ENCODE measurements around the gene TSPAN10. TPM values are rescaled to one million over a fixed set of nuclear protein-coding genes. Genes with fewer than 3 reads are reported as not detected.
A peak's percentile ranks its signal among the peaks of the same experiment; 100 is the strongest.

Gene TSPAN10
- total RNA-seq, 1 donor from 2014 or later: 0.24 TPM

DNA sequence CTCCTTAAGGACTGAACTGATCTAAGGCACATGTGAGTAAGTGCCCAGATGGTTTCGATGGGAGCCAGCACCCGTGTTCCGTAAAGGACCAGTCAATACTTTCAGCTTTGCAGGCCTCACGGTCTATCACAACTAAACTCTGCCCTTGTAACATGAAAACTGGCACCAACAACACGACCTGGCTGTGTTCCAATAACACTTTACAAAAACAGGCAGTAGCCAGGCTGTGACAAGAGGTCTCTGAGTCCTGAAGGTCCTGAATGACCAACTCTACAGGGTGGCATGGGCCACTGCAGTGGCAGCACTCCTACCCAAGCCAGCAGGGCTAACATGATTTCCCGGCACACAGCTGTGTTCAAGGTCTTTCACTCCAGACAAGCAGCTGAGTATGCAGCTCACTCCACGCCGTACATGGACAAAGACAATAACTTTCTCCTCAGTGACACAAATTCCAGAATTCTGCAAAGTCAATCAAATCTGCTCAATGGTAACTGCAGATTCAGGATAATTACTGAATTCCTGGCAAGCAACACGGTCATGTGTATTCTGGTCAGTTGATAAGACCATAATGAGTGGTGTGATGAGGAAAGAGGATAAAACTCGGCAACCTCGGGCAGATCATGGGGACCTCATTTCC is 15.4 kb upstream of the TSPAN10 start:
- no peak for DNase-seq
- peak; percentile 74 for ATAC-seq (ENCODE audit: poor library complexity)
- intact Hi-C loops (cut with DNase I): no loop called here

DNA sequence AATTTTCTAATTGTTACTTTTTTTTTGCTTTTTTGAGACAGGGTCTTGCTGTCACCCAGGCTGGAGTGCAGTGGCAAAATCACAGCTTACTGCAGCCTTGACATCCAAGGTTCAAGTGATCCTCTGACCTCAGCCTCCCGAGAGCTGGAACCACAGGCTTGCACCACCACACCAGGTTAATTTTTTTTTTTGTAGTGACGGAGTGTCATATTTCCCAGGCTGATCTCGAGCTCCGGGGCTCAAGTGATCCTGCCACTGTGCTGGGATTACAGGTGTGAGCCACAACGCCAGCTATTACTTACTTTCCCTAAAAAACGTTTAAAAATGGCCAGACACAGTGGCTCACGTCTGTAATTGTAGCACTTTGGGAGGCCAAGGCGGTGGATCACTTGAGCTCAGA is 6.7 kb upstream of the TSPAN10 start:
- ATAC-seq (ENCODE audit: poor library complexity) (no peak), DNase-seq (no peak)
- intact Hi-C loops (cut with DNase I): no loop called here

DNA sequence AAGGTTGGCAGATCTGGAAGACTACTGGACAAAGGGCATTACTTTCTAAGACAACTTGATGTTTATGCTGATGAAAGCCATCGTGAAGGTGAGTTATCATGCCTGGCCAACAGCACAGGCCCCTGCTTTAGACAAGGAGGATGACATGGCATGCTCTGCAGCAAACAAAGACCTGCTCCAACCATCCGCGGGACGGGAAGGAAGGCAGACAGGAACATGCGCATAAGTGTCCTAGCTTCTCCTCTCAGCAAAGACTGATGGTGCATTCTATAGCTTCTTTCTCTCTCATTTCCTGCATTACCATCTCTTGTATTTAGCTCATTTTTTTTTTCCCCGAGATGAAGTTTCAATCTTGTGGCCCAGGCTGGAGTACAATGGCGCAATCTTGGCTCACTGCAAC is 5.5 kb upstream of the TSPAN10 start:
- ATAC-seq (ENCODE audit: poor library complexity) (no peak), DNase-seq (no peak)
- intact Hi-C loops (cut with DNase I): no loop called here

DNA sequence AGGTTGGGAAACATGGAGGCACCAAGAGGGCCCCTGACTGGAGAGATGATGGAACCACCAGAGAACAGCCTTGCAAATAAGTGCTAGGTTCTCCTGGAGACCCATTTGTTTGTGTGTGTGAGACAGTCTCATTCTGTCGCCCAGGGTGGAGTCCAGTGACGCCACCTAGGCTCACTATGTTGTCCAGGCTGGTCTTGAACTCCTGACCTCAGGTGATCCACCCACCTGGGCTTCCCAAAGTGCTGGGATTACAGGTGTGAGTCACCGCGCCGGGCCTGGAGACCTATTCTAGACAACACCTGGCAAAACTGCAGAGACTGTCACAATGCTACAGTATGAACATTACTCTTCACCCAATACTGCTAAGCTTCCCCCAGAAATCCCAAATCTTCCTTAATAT is 1.6 kb upstream of the TSPAN10 start:
- intact Hi-C loops (cut with DNase I): no loop called here
- ATAC-seq (ENCODE audit: poor library complexity) (no peak), DNase-seq (no peak)

DNA sequence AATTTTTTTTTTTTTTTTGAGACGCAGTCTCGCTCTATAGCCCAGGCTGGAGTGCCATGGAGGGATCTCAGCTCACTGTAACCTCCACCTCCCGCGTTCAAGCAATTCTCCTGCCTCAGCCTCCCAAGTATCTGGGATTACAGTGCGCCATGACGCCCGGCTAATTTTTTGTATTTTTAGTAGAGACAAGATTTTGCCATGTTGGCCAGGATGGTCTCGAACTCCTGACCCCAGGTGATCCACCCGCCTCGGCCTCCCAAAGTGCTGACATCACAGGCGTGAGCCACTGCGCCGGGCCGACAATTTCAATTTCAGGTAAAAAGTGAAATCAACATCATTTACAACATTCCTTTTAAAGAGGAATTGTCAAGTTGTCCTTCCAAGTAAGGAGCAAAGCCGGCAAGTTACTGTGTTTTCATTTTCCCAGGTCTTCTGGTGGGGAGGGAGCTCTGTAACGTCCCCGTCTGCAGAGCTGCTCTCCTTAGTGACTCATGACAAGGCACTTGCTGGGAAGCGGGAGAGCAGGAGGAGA is 957 bp upstream of the TSPAN10 start:
- intact Hi-C loops (cut with DNase I): no loop called here
- ATAC-seq (ENCODE audit: poor library complexity) (peak; percentile 42), DNase-seq (no peak)

DNA sequence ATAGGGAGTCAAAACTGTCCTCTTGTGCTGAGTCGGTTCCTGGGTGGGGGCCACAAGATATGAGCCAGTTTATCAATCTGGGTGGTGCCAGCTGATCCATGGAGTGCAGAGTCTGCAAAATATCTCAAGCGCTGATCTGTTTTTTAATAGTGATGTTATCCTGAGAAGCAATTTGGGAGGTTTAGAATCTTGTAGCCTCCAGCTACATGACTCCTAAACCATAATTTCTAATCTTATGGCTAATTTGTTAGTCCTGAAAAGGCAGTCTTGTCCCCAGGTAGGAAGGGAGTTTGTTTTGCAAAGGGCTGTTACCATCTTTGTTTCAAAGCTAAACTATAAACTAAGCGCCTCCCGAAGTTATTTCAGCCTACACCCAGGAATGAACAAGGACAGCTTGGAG is 1.7 kb downstream of the TSPAN10 start:
- ATAC-seq (ENCODE audit: poor library complexity) (no peak), DNase-seq (no peak)
- intact Hi-C loops (cut with DNase I): no loop called here

DNA sequence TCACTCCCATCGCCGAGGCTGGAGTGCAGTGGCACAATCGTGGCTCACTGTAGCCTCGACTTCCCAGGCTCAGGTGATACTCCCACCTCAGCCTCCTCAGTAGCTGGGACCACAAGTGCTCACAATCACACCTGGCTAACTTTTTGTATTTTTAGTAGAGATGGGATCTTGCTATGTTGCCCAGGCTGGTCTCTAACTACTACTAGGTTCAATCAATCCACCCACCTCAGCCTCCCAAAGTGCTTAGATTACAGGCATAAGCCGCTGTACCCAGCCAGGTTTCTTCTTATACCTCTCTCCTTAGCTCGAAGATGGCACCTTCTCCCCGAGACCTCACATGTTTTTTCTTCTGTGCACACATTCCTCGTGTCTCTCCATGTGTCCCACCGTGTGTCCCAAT is 3.0 kb downstream of the TSPAN10 start:
- intact Hi-C loops (cut with DNase I): no loop called here
- no peak for DNase-seq
- no peak for ATAC-seq (ENCODE audit: poor library complexity)

DNA sequence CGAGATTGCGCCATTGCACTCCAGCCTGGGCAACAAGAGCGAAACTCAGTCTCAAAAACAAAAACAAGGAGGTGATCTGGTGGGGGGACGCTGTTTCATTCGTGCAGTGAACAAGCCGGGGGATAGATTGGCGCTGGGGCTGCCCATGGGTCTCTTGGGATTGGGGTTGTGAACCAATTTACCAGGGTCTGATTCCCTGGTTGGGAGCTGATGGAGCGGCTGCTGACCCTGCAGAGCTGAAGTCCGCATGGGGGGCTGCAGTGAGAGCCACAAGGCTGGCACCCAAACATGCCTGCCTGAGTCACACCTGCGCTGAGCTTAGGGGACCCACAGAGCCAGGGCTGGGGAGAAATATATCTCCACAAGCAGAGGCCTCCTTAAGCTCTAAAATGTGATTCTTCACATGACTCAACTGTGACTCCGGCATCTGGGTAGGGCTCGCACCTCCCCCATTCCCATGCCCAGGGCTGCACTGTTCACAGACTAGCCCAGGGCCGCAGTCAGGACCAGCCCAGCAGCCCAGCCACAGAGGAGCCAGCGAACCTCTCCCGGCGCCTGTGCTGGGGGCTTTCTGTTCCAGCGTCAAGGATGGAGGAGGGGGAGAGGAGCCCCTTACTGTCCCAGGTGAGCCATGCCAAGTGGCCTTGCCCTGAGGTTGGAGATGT is 5.0 kb downstream of the TSPAN10 start:
- ATAC-seq (ENCODE audit: poor library complexity) (no peak), DNase-seq (no peak)
- intact Hi-C loops (cut with DNase I): no loop called here

DNA sequence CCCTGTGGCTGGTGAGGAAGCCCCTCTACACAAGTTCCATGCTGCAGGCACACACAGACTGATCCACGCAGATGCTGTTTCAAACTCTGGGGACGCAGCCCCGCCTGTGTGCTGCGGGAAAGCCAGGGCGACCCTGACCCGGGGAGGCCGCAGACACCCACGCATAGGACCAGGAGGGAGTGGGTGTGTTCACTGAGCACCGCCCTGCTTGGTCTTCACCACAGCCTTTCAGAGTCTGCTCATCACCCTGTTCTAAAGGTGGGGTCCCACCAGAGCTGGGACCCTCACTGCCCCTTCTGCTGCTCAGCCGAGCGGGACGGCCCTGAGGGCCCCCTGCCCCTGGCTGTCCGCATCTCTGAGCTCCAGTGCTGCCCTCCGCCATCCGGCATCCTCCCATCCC is 7.5 kb downstream of the TSPAN10 start:
- ATAC-seq (ENCODE audit: poor library complexity) (no peak), DNase-seq (no peak)
- intact Hi-C loops (cut with DNase I): no loop called here

DNA sequence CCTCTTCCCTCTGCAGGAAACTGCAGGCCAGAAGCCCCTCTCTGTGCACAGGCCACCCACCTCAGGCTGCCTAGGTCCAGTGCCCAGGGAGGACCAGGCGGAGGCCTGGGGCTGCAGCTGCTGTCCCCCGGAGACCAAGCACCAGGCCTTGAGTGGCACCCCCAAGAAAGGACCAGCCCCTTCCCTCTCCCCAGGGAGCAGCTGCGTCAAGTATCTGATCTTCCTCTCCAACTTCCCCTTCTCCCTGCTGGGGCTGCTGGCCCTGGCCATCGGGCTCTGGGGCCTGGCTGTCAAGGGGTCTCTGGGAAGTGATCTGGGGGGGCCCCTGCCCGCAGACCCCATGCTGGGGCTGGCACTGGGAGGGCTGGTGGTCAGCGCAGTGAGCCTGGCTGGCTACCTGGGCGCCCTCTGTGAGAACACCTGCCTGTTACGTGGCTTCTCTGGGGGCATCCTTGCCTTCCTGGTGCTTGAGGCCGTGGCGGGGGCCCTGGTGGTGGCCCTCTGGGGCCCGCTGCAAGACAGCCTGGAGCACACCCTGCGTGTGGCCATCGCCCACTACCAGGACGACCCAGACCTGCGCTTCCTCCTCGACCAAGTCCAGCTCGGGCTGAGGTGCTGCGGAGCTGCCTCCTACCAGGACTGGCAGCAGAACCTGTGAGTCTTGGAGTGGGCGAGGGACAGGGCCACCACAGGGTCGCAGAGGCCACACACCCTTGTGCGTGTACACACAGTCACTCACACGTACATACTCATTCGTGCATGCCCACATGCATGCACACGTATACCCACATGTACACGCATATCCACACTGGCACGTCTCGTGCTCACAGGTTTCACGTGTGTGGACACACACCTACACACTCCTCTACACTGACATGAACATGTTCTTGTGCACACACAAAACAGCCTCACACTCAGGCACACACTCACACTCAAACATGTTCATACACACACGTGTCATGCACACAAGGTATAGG is 8.3 kb downstream of the TSPAN10 start:
- ATAC-seq (ENCODE audit: poor library complexity): no peak
- DNase-seq: no peak
- intact Hi-C loops (cut with DNase I): no loop called here

DNA sequence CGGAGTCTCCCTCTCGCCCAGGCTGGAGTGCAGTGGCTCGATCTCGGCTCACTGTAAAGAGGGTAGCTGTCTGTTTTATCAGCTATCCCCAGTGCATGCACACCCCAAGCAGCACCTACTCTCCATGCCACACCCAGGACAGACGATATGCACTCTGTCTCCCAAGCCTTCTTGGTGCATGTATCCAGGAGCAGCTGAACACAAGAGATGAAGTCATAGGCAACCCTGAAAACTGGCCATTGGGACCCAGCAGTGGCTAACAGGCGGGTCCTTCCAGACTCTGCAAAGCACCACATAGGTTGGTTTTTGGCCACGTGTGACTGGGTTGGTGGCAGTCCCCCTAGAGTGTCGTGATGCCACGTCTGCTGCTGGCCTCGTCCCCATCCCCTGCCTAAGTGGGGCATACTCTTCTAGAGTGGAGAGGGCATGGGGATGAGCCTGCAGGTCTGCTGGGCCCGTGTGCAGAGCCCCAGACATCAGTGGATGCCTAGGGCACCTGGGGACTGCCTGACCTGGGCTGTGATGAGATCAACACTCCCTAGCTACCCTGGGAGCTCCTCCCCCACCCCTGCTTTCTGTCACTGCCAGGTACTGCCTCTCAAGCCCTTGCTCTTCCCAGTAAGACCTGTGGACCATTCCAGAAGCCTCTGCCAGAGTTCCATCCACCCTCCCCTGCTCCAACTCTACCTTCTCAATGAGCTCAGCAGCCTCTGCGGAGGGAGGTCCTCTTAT is 10.0 kb downstream of the TSPAN10 start:
- ATAC-seq (ENCODE audit: poor library complexity) (no peak), DNase-seq (no peak)
- intact Hi-C loops (cut with DNase I): no loop called here

DNA sequence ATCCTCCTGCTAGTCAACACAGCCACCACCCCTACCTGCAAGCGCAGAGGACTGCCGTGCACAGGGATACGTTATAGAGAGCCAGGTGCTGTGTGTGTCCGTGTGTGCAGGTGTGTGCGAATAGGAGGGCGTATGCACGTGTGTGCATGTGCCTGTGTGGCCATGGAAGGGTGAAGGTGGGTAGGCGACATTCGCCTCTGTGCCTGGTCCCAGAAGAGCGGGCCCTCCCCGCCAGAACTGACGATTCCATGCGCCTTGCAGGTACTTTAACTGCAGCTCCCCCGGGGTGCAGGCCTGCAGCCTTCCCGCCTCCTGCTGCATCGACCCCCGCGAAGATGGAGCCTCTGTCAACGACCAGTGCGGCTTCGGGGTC is 10.6 kb downstream of the TSPAN10 start:
- DNase-seq (no peak), ATAC-seq (ENCODE audit: poor library complexity) (no peak)
- intact Hi-C loops (cut with DNase I): no loop called here

DNA sequence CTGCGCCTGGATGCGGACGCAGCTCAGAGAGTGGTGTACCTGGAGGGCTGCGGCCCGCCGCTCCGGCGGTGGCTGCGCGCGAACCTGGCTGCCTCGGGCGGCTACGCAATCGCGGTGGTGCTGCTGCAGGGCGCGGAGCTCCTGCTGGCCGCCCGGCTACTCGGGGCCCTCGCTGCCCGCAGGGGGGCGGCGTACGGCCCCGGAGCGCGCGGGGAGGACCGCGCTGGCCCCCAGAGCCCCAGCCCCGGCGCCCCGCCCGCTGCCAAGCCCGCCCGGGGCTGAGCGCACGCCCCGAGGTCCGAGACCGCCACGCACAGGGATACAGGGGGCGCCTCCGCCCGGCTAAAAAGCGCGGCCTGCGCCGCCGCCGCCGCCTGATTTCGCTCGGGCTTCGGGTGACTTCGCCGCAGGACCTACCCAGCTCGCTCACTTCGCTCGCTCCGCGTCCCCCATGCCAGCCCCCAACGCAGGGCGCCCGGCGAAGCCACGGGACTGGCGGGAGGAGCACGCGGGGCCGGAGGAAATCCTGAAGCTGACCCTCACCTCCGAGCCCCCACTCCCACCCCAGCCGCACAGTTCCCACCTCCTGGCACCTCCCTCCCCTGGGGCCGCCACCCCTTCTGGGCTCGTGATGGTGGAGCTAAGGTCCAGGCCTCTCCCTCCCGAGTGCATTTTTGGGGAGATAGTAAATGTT is 11.2 kb downstream of the TSPAN10 start:
- intact Hi-C loops (cut with DNase I): no loop called here
- DNase-seq (no peak), ATAC-seq (ENCODE audit: poor library complexity) (no peak)

DNA sequence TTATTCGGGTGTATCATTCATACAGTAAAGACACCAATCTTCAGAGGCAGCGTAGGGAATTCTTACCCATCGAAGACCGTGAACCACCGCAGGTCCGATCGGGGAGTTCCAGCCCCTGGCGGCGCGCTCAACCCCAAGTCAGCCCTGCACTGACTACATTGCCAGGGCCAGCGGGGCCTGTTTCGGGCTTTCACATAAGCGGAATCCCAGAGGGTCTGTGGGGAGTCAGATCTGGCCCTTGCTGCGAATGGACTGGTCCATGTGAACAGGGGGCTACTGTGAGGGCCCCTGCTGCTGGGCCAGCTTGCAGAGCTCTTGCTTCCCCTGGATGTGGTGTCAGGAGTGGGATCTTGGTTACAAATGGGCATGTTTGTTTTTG is 11.7 kb downstream of the TSPAN10 start:
- ATAC-seq (ENCODE audit: poor library complexity): no peak
- intact Hi-C loops (cut with DNase I): no loop called here
- no peak for DNase-seq

DNA sequence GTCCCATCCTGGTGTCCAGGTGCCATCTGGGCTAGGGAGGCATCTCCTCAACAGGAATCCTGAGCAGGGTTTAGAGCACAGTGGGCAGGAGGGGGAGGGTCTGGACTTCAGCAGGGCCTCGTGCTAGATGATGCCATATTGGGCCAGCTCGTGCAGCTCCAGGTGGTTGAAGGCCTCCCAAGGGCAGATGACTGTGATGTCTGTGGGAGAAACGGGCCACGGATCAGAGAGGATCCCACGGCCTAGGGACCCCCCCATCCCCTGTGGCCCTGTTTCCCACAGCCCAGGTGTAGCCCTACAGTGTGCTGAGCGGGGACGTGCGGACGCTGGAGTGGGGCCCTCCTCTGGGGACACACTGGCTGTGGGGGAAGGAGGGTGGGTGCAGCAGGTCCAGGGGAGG is 14.0 kb downstream of the TSPAN10 start:
- intact Hi-C loops (cut with DNase I): no loop called here
- no peak for DNase-seq
- no peak for ATAC-seq (ENCODE audit: poor library complexity)

DNA sequence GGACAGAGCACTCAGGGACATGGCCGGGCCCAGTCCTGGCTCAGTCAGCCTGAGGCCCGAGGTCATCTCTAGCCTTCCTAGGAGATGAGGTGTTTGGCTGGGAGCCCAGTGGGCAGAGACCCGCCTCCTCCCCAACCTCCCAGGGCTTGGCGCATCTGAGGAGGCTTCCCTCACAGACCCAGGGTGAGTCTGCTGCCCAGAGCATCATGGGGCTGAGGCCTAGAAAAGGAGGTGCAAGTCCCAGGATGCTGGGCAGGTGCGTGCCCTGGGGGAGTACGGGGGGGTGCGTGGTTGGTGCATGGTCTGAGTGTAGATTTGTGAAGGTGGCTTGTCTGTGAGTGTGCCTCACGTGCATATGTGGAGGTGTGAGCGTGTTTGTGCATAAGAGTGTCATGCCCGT is 14.7 kb downstream of the TSPAN10 start:
- intact Hi-C loops (cut with DNase I): no loop called here
- no peak for ATAC-seq (ENCODE audit: poor library complexity)
- DNase-seq: no peak

DNA sequence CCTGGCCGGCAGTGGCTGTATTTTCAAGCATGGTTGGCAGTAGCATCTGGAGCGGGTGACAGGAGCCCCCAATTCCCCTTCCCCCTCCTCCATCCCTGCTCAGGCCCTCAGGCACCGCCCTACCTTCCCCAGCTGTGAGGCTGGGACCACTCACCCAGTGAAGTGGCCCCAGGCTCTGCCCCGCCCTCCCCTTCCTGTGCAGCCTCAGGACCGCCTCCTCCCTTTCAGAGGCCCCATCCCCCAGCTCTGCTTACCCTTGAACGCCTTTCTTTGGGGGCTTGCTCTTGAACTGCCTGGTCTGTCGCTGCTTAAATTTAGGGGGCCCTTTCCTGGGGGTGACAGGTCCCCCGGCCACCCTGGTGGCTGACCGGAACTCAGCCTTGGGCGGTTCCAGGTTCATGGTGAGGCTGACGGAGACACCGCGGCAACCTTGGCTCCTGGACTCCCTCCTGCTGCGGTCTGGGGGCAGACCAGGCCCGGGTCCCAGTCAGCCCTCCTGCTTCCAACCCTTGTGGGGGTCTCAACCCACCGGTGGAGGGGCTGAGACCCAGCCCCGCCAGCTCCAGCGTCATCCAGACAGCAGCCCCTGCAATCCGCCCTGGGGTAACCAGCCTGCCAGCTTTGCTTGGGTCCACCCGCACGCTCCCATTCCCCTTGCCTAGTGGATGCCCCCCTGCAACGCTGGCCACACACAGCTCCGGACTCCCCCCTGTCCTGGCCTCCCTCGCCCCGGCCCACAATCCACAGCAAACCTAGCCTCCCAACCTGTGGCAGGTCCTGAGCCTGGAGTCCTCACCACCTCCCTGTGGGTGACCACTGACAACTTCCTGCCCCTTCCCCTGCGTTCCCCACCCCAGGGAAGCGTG is 16.1 kb downstream of the TSPAN10 start:
- ATAC-seq (ENCODE audit: poor library complexity) (no peak), DNase-seq (no peak)
- intact Hi-C loops (cut with DNase I): no loop called here
